KMS-11 (cell line): ENCODE results near the gene MYO16.

ENCODE experiments used
- H2AFZ ChIP-seq: fragments of 200-600 bp; sonication (generic); 2 replicates; pipeline ENCODE4 v1.6.1; 2016; ENCODE audit warnings: antibody characterized with exemption, mixed run types, low read depth
- H3K27ac ChIP-seq: fragments of 200-600 bp; sonication (generic); 2 replicates; pipeline ENCODE4 v1.6.1; 2016; ENCODE audit warnings: mild to moderate bottlenecking, mixed run types
- H3K27me3 ChIP-seq: fragments of 200-600 bp; sonication (generic); 2 replicates; pipeline ENCODE4 v1.6.1; 2017; ENCODE audit warnings: mild to moderate bottlenecking, low read depth, mixed run types, moderate library complexity; ENCODE audit not compliant: insufficient read depth
- H3K36me3 ChIP-seq: fragments of 200-600 bp; sonication (generic); 2 replicates; pipeline ENCODE4 v1.6.1; 2017; ENCODE audit warnings: mild to moderate bottlenecking, mixed run types; ENCODE audit not compliant: insufficient read depth
- H3K4me1 ChIP-seq: fragments of 200-600 bp; sonication (generic); 2 replicates; pipeline ENCODE4 v1.6.1; 2016; ENCODE audit warnings: mild to moderate bottlenecking, low read depth, mixed run types; ENCODE audit not compliant: poor library complexity, severe bottlenecking
- H3K4me2 ChIP-seq: fragments of 200-600 bp; sonication (generic); 2 replicates; pipeline ENCODE4 v1.7.0; 2016; ENCODE audit warnings: mild to moderate bottlenecking, mixed run types
- H3K4me3 ChIP-seq: fragments of 200-600 bp; sonication (generic); IDR thresholded peaks from 2 replicates; pipeline ENCODE4 v1.6.1; 2017; ENCODE audit warnings: low read depth, low read length, mixed read lengths; ENCODE audit not compliant: insufficient read depth
- H3K79me2 ChIP-seq: fragments of 200-600 bp; sonication (generic); 2 replicates; pipeline ENCODE4 v1.6.1; 2016; ENCODE audit warnings: low read depth, mixed run types; ENCODE audit not compliant: insufficient read depth
- H3K9ac ChIP-seq: fragments of 200-600 bp; sonication (generic); 2 replicates; pipeline ENCODE4 v1.6.1; 2016; ENCODE audit warnings: mild to moderate bottlenecking, mixed run types
- H4K20me1 ChIP-seq: fragments of 200-600 bp; sonication (generic); 2 replicates; pipeline ENCODE4 v1.6.1; 2016; ENCODE audit warnings: mild to moderate bottlenecking, mixed run types; ENCODE audit not compliant: insufficient read depth
- CTCF ChIP-seq: fragments of 200-600 bp; sonication (generic); conservative IDR thresholded peaks from 2 replicates; pipeline ENCODE4 v1.6.1; 2017; ENCODE audit warnings: low read depth, mild to moderate bottlenecking, antibody characterized with exemption, low read length, moderate library complexity, mixed read lengths

Gene MYO16

GRCh38 chr13:109180905-109181425 lies 551.6 kb downstream of the MYO16 start:
- H3K4me2 ChIP-seq: no peak overlapping the region
- H2AFZ ChIP-seq: no peak overlapping the region

GRCh38 chr13:109182777-109183465 lies 553.5 kb downstream of the MYO16 start:
- Histone ChIP-seq H3K27ac (no peak overlapping the region), H2AFZ (no peak overlapping the region), H3K4me2 (no peak overlapping the region), H3K27me3 (no peaks in the 10 kb centered on the region), H3K4me1 (no peaks in the 10 kb centered on the region), H3K4me3 (no peak overlapping the region), H3K9ac (no peak overlapping the region), H3K36me3 (no peaks in the 10 kb centered on the region), H3K79me2 (no peaks in the 10 kb centered on the region), H4K20me1 (no peaks in the 10 kb centered on the region)
- no peak for TF ChIP-seq CTCF

More at GRCh38 chr13:109180905-109181425, 551.6 kb downstream of the MYO16 start:
- Histone ChIP-seq H4K20me1 (no peaks in the 10 kb centered on the region), H3K4me3 (no peak overlapping the region), H3K79me2 (no peaks in the 10 kb centered on the region), H3K4me1 (no peaks in the 10 kb centered on the region), H3K9ac (no peak overlapping the region), H3K27me3 (no peaks in the 10 kb centered on the region), H3K36me3 (no peaks in the 10 kb centered on the region), H3K27ac (no peak overlapping the region)
- TF ChIP-seq CTCF: no peak

- H3K9ac ChIP-seq: no peak overlapping the region
- no peaks in the 10 kb centered on the region for H4K20me1 ChIP-seq
- H3K36me3 ChIP-seq: no peaks in the 10 kb centered on the region
- no peak overlapping the region for H3K27ac ChIP-seq
- H2AFZ ChIP-seq: no peak overlapping the region
- no peak for TF ChIP-seq CTCF
- H3K4me1 ChIP-seq: no peaks in the 10 kb centered on the region
- no peaks in the 10 kb centered on the region for H3K27me3 ChIP-seq
- no peaks in the 10 kb centered on the region for H3K79me2 ChIP-seq
- H3K4me2 ChIP-seq: no peak overlapping the region
- H3K4me3 ChIP-seq: no peak overlapping the region
Observed at GRCh38 chr13:109191413-109191812, 562.0 kb downstream of the MYO16 start.

- H3K79me2 ChIP-seq: no peaks in the 10 kb centered on the region
- H3K9ac ChIP-seq: no peak overlapping the region
- no peak overlapping the region for H3K27ac ChIP-seq
- no peak overlapping the region for H3K4me3 ChIP-seq
- no peak overlapping the region for H2AFZ ChIP-seq
- no peaks in the 10 kb centered on the region for H3K4me1 ChIP-seq
- TF ChIP-seq CTCF: no peak
- H4K20me1 ChIP-seq: no peaks in the 10 kb centered on the region
- no peaks in the 10 kb centered on the region for H3K27me3 ChIP-seq
- H3K4me2 ChIP-seq: no peak overlapping the region
- no peaks in the 10 kb centered on the region for H3K36me3 ChIP-seq
Observed at GRCh38 chr13:109192306-109192705, 562.9 kb downstream of the MYO16 start.
